Measurements from ENCODE around the gene ITGAE.

The ITGAE gene

DNA sequence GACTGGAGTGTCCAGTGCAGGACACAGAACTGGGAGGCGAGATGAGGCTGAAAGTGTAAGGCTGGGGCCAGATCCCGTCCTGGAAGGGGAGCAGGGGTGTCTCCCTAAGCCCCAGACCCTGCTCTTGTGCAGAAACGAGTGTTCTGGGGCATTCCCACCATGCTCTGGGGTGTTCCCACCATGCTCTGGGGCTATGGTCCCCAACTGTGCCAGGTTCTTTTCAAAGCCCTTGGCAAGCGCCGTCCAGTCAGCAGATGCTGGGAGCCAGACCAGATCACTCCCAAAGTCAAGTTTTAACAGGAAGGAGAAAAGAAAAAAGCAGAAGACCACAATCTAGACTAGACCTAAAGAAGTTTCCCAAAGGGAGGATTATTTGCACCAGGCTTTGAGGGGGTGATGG is 135.2 kb downstream of the ITGAE start:
- no peaks in the 10 kb centered on the region for H4K20me1 ChIP-seq (ENCODE audit: insufficient read depth)
- H3K79me2 ChIP-seq (ENCODE audit: insufficient read depth, low read depth): peaks cover 19% of the 10 kb centered on the region
- H3K4me1 ChIP-seq (ENCODE audit: low read depth, poor library complexity, severe bottlenecking): peaks cover 11% of the 10 kb centered on the region
- H3K9ac ChIP-seq: no peak overlapping the region
- no peak overlapping the region for H3K27ac ChIP-seq
- TF ChIP-seq, protein P1, sequence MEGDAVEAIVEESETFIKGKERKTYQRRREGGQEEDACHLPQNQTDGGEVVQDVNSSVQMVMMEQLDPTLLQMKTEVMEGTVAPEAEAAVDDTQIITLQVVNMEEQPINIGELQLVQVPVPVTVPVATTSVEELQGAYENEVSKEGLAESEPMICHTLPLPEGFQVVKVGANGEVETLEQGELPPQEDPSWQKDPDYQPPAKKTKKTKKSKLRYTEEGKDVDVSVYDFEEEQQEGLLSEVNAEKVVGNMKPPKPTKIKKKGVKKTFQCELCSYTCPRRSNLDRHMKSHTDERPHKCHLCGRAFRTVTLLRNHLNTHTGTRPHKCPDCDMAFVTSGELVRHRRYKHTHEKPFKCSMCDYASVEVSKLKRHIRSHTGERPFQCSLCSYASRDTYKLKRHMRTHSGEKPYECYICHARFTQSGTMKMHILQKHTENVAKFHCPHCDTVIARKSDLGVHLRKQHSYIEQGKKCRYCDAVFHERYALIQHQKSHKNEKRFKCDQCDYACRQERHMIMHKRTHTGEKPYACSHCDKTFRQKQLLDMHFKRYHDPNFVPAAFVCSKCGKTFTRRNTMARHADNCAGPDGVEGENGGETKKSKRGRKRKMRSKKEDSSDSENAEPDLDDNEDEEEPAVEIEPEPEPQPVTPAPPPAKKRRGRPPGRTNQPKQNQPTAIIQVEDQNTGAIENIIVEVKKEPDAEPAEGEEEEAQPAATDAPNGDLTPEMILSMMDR (conservative IDR thresholded peaks at IDR 0.05; ENCODE audit: low read depth, low read length): no peak
- H3K4me2 ChIP-seq: no peak overlapping the region
- H3K4me3 ChIP-seq (IDR thresholded peaks at IDR 0.05; ENCODE audit: insufficient read depth, low read depth, low read length): no peak overlapping the region
- no peaks in the 10 kb centered on the region for H3K27me3 ChIP-seq (ENCODE audit: insufficient read depth, low read depth)
- H3K36me3 ChIP-seq (ENCODE audit: insufficient read depth): no peaks in the 10 kb centered on the region
- H2AFZ ChIP-seq (ENCODE audit: low read depth): no peak overlapping the region
